GM10266 (cell line): ENCODE results near the gene PPEF1.

Experiments used
- DNase-seq: peaks from one replicate; pipeline ENCODE4 v3.0.0; 2012; ENCODE audit errors: extremely low spot score
- TF ChIP-seq, protein P1 (sequence below): IDR thresholded peaks from 2 replicates; pipeline ENCODE4 v1.5.1; 2012; ENCODE audit warnings: mild to moderate bottlenecking, low read depth; ENCODE audit not compliant: control insufficient read depth, insufficient read depth; ENCODE audit errors: missing control alignments

The PPEF1 gene

DNA sequence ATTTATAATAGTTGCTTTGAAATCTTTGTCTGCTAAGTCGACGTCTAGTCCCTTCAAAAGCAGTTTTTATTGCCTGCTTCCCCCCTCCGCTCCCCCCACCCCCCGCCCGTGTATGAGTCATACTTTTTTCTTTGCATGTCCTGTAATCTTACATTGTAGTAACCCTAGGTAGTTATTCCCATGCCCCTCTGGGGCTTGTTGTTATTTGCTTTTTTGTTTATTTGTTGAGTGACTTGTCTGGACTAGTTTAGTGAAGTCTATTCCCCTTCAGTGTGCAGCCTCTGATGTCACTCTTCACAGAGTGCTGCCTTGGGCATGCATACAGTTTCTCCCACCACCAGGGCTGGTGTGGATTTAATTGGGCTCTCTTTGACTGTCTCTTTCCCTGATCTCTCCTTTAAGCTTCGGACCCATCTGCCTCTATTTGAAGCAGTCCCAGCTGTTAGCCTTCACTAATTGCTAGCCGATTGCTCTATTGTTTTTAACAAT is 86.2 kb downstream of the PPEF1 start:
- TF ChIP-seq, protein P1, sequence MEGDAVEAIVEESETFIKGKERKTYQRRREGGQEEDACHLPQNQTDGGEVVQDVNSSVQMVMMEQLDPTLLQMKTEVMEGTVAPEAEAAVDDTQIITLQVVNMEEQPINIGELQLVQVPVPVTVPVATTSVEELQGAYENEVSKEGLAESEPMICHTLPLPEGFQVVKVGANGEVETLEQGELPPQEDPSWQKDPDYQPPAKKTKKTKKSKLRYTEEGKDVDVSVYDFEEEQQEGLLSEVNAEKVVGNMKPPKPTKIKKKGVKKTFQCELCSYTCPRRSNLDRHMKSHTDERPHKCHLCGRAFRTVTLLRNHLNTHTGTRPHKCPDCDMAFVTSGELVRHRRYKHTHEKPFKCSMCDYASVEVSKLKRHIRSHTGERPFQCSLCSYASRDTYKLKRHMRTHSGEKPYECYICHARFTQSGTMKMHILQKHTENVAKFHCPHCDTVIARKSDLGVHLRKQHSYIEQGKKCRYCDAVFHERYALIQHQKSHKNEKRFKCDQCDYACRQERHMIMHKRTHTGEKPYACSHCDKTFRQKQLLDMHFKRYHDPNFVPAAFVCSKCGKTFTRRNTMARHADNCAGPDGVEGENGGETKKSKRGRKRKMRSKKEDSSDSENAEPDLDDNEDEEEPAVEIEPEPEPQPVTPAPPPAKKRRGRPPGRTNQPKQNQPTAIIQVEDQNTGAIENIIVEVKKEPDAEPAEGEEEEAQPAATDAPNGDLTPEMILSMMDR, result no peak
- DNase-seq, result no peak

DNA sequence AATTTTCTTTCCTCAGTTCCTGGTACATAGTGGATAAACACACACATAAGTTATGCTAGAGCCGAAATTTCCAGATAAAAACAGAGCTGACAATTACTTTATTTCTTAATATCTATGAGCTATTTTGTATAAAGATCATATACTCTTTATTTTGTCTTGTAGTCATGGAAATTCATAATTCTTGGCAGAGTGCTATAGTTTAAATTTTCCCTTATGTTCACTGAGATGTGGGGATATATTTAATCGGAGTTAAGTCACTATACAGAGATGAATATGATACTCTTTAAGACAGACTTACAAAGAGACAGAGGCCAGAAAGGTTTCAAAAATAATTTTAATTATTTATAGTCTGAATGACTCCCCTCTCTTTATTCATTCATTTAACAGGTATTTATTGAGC is 89.7 kb downstream of the PPEF1 start:
- no peak for DNase-seq
- TF ChIP-seq, protein P1, result no peak

DNA sequence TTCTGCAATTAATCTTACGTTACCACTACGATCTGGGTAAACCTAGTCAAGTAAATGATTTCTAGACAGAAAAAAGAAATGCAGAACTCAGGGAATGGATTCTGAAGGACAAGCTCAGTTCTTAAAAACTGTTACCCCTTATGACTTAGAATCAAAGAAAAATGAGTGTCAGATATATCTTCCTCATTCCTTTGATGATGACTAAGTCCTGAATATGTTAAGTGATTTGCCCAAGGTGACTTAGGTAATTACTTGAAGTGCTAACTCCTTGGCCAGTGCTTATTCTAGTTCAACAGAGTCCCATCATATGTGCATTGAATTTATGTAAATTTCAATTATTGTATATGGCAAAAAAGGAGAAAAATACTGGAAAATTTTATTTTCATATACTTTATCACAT is 92.5 kb downstream of the PPEF1 start:
- TF ChIP-seq, protein P1, result no peak
- DNase-seq, result no peak

DNA sequence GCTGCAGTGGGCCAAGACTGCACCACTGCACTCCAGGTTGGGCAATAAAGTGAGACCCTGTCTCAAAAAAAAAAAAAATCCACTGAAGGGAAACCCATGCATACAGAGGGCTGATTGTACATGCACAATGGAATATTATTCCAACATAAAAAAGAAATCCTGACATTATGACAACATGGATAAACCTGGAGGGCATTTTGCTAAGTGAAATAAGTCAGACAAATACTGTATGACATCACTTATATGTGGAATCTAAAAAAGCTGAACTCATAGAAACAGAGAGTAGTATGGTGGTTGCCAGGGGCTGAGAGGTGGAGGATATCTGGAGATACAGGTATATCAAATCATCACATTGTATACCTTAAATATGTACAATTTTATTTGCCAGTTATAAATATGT is 102.2 kb downstream of the PPEF1 start:
- DNase-seq, result no peak
- TF ChIP-seq, protein P1, result no peak

DNA sequence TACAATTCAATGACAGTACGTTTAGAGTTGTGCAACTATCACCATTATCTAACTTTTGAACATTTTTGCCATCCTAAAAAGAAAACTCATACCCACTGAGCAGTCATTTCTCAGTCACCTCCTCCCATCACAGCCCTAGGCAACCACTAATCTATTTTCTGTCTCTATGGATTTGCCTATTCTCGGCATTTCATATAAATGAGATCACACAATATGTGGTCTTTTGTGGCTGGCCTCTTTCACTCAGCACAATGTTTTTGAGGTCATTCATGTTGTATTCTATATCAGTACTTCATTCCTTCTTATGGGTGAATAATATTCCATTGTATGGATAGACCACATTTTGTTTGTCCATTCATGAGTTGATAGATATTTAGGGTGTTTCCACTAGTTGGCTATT is 103.0 kb downstream of the PPEF1 start:
- no peak for DNase-seq
- TF ChIP-seq, protein P1, result no peak

DNA sequence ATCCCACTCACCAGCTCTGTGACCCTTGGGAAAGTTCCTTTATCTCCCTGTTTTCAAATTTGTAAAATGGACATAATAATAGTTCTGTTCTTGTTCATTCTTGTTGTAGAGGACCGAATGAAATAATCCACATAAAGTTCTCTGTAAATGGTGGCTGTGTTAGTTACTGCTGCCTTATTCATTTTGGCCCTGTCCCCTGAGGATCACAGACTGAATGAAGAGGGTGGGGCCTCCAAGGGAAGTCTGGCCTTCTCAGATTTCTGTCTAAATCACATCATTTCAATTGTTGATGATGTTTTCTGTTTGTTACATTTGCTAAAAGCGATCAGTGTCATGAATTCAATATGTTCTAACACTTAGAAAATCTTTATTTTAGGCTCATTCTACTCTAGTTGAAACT is 117.9 kb downstream of the PPEF1 start:
- DNase-seq, result no peak
- TF ChIP-seq, protein P1, result no peak

DNA sequence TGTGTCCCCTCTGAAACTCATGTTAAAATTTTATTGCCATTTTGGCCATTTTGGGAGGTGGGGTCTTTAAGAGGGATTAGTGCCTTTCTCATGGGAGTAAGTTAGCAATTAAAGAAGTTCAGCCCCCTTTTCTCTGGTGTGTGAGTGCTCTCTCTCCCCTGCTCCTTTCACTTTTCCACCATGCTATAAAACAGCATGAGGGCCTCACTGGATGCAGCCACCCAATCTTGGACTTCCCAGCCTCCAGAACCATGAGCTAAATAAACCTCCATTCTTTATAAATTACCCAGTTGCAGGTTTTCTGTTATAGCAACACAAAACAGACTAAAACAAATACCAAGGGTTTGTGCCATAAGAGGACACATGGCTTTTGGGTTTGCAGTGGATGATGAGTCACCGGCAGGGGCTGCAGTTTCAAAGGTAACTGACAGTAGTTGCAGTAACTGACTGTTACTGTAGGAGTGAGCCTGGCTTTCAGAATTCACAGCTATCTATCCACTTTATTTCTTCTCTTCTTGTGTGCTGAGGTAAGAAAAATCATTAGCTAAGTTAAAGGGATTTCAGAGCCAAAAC is 121.5 kb downstream of the PPEF1 start:
- TF ChIP-seq, protein P1, result no peak
- no peak for DNase-seq
